Neuron (in vitro differentiated cells): ENCODE results near the gene YPEL3.

Experiments used
- H2AFZ ChIP-seq: one replicate; pipeline ENCODE4 v1.6.1; 2013; ENCODE audit warnings: low read depth, mild to moderate bottlenecking, inconsistent platforms, low read length, moderate library complexity
- H3K27me3 ChIP-seq: one replicate; pipeline ENCODE4 v1.6.1; 2013; ENCODE audit warnings: low read length; ENCODE audit not compliant: insufficient read depth
- H3K36me3 ChIP-seq: one replicate; pipeline ENCODE4 v1.6.1; 2013; ENCODE audit warnings: low read length; ENCODE audit not compliant: insufficient read depth
- H3K4me1 ChIP-seq: one replicate; pipeline ENCODE4 v1.6.1; 2013; ENCODE audit warnings: low read length; ENCODE audit not compliant: insufficient read depth
- H3K4me3 ChIP-seq: 2 replicates; pipeline ENCODE4 v1.5.1; 2013; ENCODE audit warnings: mild to moderate bottlenecking, low read length, moderate library complexity
- H3K9me3 ChIP-seq: one replicate; pipeline ENCODE4 v1.6.1; 2013; ENCODE audit warnings: low read length

The YPEL3 gene

DNA sequence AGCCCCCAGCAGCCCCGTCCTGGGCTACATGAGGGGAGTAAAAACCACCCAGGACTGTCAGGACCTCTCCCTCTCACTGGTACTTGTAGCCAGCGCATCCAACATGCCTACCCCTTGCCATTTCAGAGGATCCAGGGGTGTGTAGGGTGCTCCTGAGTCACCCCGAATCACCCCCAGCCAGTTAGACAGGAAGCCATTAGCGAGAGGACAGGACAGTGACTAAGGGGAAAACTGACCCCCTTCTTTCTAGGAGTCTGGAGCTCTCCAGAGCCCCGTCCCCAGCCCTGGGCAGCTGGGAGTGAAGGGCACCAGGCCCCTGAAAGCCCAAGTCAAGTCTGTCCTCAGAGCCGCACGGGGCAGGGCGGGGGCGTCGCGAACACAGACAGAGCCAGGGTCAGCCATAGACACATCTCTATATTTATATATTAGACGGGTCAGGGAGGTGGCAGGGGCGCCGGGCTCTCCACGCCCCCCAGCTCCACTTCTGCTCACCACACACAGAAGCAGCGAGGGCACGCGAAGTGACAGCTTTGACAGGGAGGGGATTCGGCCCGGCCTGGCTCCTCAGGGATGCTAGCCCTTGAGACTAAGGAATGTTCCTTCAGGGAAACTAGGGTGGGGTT, 17.8 kb upstream of the YPEL3 start:
- H2AFZ ChIP-seq, result no peak overlapping the region
- no peaks in the 10 kb centered on the region for H3K27me3 ChIP-seq
- H3K36me3 ChIP-seq, result peaks cover 18% of the 10 kb centered on the region
- no peaks in the 10 kb centered on the region for H3K9me3 ChIP-seq
- H3K4me3 ChIP-seq, result no peak overlapping the region
- no peaks in the 10 kb centered on the region for H3K4me1 ChIP-seq

- Histone ChIP-seq H2AFZ (no peak within 1 kb of the TSS), H3K4me1 (no peaks in the 10 kb centered on the region), H3K36me3 (peaks cover 15% of the 10 kb centered on the region), H3K9me3 (no peaks in the 10 kb centered on the region), H3K4me3 (no peak within 1 kb of the TSS), H3K27me3 (no peaks in the 10 kb centered on the region)
Observed at GRCh38 chr16:30113031-30113710, 17.2 kb upstream of the YPEL3 start, which contains the start of gene GDPD3. Gene GDPD3 (minus strand): TSS chr16:30113537. CDS start chr16:30113478, 59 bp downstream.

DNA sequence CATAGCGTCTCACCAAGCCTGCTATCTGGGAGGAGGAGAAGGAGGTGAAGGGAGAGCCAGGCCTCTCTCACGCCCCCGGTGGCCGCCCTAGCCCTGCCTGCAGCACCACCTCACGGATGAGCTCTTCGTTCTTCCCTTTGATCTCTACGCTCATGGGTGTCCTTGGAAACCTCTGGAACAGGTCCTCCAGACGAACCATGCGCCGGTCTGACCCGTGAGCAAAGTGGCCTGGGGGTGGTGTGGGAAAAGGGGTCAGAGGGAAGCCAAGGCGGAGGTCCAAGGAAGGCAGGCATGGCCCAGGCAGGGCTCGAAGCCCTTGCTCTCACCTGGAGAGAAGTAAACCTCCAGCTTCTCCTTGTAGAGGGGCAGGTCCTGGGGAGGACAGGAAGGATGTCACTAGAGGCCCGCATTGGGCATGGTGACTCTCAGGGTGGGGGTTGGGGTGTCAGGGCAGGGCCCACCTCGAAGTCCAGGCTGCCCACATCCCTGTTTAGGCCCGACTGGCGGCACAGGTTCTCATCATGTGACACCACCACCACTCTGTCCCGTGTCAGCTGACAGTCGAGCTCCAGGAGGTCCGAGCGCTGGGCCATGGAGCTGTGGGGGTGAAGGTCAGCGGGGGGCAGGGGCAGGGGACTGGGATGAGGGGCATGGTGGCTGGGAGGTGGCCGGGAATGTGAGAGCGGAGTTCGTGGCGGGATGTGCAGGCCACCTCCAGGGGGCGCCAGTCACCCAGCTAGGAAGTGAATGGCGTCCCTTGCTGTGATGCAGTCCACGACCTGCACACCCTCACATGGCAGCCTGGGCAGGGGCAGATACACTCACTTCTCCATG, 16.4 kb upstream of the YPEL3 start:
- Histone ChIP-seq H3K27me3 (no peaks in the 10 kb centered on the region), H3K36me3 (peaks cover 11% of the 10 kb centered on the region), H2AFZ (no peak overlapping the region), H3K4me1 (no peaks in the 10 kb centered on the region), H3K9me3 (no peaks in the 10 kb centered on the region), H3K4me3 (no peak overlapping the region)

DNA sequence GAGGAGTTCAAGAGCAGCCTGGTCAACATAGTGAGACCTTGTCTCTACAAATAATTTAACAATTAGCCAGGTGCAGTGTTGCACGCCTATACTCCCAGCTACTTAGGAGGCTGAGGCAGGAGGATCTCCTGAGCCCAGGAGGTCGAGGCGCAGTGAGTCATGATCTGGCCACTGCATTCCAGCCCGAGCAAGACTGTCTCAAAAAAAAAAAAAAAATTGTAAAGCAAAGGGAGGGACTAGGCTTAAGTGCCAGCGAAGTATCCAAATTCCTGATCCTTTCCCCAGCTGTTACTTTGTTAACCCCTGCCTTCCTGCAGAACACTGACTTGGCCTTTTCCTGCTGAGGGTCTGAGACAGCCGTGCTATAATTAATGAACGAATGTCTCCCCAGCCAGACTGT, 14.6 kb upstream of the YPEL3 start:
- peaks cover 8% of the 10 kb centered on the region for H3K36me3 ChIP-seq
- H3K4me1 ChIP-seq, result no peaks in the 10 kb centered on the region
- no peaks in the 10 kb centered on the region for H3K27me3 ChIP-seq
- no peaks in the 10 kb centered on the region for H3K9me3 ChIP-seq
- H3K4me3 ChIP-seq, result no peak overlapping the region
- H2AFZ ChIP-seq, result no peak overlapping the region

DNA sequence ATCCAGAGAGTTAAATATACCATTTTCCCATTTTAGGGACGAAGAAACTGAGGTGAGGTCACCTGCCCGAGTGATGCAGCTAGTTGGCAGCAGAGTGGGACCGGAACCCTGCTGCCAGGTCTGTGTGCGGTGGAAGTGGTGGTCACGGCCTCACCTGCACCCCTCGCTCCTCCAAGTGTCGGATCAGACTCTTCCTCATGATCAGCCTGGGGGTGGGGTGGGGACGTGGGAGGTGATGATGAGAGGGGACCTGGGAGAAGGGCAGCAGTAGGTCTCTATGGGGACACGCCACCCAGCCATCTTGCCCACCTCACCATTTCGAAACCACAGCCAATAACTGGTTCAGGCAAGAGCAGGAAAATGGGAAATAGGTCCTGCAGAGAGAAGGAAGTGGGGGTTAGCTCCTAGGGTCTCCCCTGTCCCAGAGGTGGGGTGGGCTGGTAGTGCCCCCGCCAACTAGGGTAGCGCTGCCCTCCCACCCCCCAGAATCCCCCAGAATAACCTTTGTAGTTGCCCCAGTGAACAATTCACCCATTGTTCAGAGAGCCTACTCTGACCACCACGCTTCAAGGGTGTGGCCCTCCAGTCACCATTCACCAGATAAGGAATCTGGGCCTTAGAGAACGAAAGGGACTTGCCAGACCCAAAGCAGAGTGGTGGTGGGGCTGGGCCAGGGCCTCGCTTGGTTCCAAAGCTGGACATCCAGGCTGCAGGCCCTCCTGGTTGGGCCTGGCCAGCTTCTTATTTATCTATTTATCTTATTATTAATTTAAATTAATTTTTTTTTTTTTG, 12.2 kb upstream of the YPEL3 start:
- Histone ChIP-seq H3K9me3 (peaks cover under 1% of the 10 kb centered on the region), H3K4me3 (no peak overlapping the region), H3K27me3 (no peaks in the 10 kb centered on the region), H3K36me3 (peaks cover 5% of the 10 kb centered on the region), H3K4me1 (no peaks in the 10 kb centered on the region), H2AFZ (no peak overlapping the region)

- Histone ChIP-seq H3K4me1 (no peaks in the 10 kb centered on the region), H3K4me3 (no peak overlapping the region), H3K27me3 (no peaks in the 10 kb centered on the region), H2AFZ (no peak overlapping the region), H3K36me3 (peaks cover 5% of the 10 kb centered on the region), H3K9me3 (peaks cover 2% of the 10 kb centered on the region)
Observed at GRCh38 chr16:30104492-30104891, 8.5 kb upstream of the YPEL3 start.

GRCh38 chr16:30104090-30104489, 8.1 kb upstream of the YPEL3 start:
- Histone ChIP-seq H3K4me3 (no peak overlapping the region), H3K27me3 (no peaks in the 10 kb centered on the region), H2AFZ (no peak overlapping the region), H3K36me3 (peaks cover 5% of the 10 kb centered on the region), H3K4me1 (no peaks in the 10 kb centered on the region), H3K9me3 (peaks cover 2% of the 10 kb centered on the region)

- peaks cover 16% of the 10 kb centered on the region for H3K4me1 ChIP-seq
- H3K4me3 ChIP-seq, result no peak overlapping the region
- no peak overlapping the region for H2AFZ ChIP-seq
- H3K36me3 ChIP-seq, result no peaks in the 10 kb centered on the region
- no peaks in the 10 kb centered on the region for H3K27me3 ChIP-seq
- H3K9me3 ChIP-seq, result peaks cover 11% of the 10 kb centered on the region
Observed at GRCh38 chr16:30096862-30097563, 1.0 kb upstream of the YPEL3 start.

GRCh38 chr16:30095166-30096078, 591 bp downstream of the YPEL3 start:
- Histone ChIP-seq H3K36me3 (no peaks in the 10 kb centered on the region), H2AFZ (no peak overlapping the region), H3K4me1 (peaks cover 17% of the 10 kb centered on the region), H3K27me3 (no peaks in the 10 kb centered on the region), H3K9me3 (peaks cover 11% of the 10 kb centered on the region), H3K4me3 (no peak overlapping the region)

- Histone ChIP-seq H3K36me3 (no peaks in the 10 kb centered on the region), H3K27me3 (no peaks in the 10 kb centered on the region), H3K4me3 (no peak overlapping the region)
Observed at GRCh38 chr16:30094541-30095165, 1.4 kb downstream of the YPEL3 start.

GRCh38 chr16:30092373-30093010, 3.5 kb downstream of the YPEL3 start:
- Histone ChIP-seq H3K9me3 (peaks cover 7% of the 10 kb centered on the region), H3K4me1 (peaks cover 17% of the 10 kb centered on the region), H3K36me3 (no peaks in the 10 kb centered on the region), H2AFZ (peak overlapping the region; percentile 87), H3K4me3 (peak overlapping the region; percentile 49), H3K27me3 (no peaks in the 10 kb centered on the region)

More at GRCh38 chr16:30094541-30095165, 1.4 kb downstream of the YPEL3 start:
- peaks cover 17% of the 10 kb centered on the region for H3K4me1 ChIP-seq
- H2AFZ ChIP-seq, result no peak overlapping the region
- H3K9me3 ChIP-seq, result peaks cover 11% of the 10 kb centered on the region
